Measurements from ENCODE around the gene CARD6.

DNA sequence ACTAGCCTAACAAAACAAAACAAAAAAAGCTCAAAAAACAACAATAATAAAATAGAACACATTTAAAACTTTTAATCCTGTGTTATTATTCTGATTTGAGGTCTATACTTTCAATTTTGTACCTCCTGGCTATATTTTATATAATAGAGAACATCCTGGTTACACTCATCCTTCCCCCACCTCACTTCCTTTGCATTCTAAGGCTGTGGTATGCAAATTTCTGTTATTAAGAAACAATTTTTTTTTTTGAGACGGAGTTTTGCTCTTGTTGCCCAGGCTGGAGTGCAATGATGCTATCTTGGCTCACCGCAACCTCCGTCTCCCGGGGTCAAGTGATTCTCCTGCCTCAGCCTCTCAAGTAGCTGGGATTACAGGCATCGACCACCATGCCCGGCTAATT lies 3.1 kb upstream of the CARD6 start:
- TF ChIP-seq, protein P1, sequence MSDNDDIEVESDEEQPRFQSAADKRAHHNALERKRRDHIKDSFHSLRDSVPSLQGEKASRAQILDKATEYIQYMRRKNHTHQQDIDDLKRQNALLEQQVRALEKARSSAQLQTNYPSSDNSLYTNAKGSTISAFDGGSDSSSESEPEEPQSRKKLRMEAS (CRISPR knock-in tag; IDR thresholded peaks at IDR 0.05) = no peak
- no peak for TF ChIP-seq TEAD1 (CRISPR knock-in tag; IDR thresholded peaks at IDR 0.05)
- no peak for TF ChIP-seq POLR2A (conservative IDR thresholded peaks at IDR 0.05)
- no peak for TF ChIP-seq SUPT5H (IDR thresholded peaks at IDR 0.05)
- TF ChIP-seq, protein P2, sequence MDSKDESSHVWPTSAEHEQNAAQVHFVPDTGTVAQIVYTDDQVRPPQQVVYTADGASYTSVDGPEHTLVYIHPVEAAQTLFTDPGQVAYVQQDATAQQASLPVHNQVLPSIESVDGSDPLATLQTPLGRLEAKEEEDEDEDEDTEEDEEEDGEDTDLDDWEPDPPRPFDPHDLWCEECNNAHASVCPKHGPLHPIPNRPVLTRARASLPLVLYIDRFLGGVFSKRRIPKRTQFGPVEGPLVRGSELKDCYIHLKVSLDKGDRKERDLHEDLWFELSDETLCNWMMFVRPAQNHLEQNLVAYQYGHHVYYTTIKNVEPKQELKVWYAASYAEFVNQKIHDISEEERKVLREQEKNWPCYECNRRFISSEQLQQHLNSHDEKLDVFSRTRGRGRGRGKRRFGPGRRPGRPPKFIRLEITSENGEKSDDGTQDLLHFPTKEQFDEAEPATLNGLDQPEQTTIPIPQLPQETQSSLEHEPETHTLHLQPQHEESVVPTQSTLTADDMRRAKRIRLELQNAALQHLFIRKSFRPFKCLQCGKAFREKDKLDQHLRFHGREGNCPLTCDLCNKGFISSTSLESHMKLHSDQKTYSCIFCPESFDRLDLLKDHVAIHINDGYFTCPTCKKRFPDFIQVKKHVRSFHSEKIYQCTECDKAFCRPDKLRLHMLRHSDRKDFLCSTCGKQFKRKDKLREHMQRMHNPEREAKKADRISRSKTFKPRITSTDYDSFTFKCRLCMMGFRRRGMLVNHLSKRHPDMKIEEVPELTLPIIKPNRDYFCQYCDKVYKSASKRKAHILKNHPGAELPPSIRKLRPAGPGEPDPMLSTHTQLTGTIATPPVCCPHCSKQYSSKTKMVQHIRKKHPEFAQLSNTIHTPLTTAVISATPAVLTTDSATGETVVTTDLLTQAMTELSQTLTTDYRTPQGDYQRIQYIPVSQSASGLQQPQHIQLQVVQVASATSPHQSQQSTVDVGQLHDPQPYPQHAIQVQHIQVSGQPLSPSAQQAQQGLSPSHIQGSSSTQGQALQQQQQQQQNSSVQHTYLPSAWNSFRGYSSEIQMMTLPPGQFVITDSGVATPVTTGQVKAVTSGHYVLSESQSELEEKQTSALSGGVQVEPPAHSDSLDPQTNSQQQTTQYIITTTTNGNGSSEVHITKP (IDR thresholded peaks at IDR 0.05; ENCODE audit: partially characterized antibody) = no peak
- TF ChIP-seq ATF7 (IDR thresholded peaks at IDR 0.05) = no peak
- TF ChIP-seq HSF4 (CRISPR knock-in tag; IDR thresholded peaks at IDR 0.05; ENCODE audit: borderline replicate concordance) = no peak
- TF ChIP-seq ZNF717 (CRISPR knock-in tag; IDR thresholded peaks at IDR 0.05) = no peak
- TF ChIP-seq, protein P3, sequence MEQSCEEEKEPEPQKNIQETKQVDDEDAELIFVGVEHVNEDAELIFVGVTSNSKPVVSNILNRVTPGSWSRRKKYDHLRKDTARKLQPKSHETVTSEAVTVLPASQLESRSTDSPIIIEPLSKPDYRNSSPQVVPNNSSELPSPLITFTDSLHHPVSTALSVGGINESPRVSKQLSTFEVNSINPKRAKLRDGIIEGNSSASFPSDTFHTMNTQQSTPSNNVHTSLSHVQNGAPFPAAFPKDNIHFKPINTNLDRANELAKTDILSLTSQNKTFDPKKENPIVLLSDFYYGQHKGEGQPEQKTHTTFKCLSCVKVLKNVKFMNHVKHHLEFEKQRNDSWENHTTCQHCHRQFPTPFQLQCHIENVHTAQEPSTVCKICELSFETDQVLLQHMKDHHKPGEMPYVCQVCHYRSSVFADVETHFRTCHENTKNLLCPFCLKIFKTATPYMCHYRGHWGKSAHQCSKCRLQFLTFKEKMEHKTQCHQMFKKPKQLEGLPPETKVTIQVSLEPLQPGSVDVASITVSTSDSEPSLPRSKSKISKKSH (CRISPR knock-in tag; IDR thresholded peaks at IDR 0.05) = no peak
- no peak for TF ChIP-seq NBN (IDR thresholded peaks at IDR 0.05; ENCODE audit: low read depth)
